H9 (cell line): ENCODE data around the gene LITAF. TPM values are rescaled to one million over a fixed set of nuclear protein-coding genes. Genes with fewer than 3 reads are reported as not detected.

Source experiments
- DNase-seq: peaks from one replicate; pipeline ENCODE4 v3.0.0-alpha.2; 2017
- H2AFZ ChIP-seq: one replicate; pipeline ENCODE4 v1.6.1; 2013; ENCODE audit warnings: mild to moderate bottlenecking, low read length, control low read depth, moderate library complexity
- H2AK5ac ChIP-seq: 2 replicates; pipeline ENCODE4 v1.6.1; 2013; ENCODE audit warnings: low read length, control low read depth, mixed read lengths; ENCODE audit not compliant: insufficient read length
- H2BK120ac ChIP-seq: one replicate; pipeline ENCODE4 v1.6.1; 2013; ENCODE audit warnings: low read depth, mild to moderate bottlenecking, low read length, control low read depth, inconsistent platforms; ENCODE audit not compliant: poor library complexity, severe bottlenecking
- H2BK12ac ChIP-seq: 2 replicates; pipeline ENCODE4 v1.6.1; 2013; ENCODE audit warnings: low read length, control low read depth, mixed read lengths, low read depth; ENCODE audit not compliant: insufficient read length
- H2BK15ac ChIP-seq: 2 replicates; pipeline ENCODE4 v1.6.1; 2013; ENCODE audit warnings: low read depth, low read length, control low read depth
- H2BK20ac ChIP-seq: one replicate; pipeline ENCODE4 v1.6.1; 2013; ENCODE audit warnings: low read depth, mild to moderate bottlenecking, low read length, control low read depth, inconsistent platforms; ENCODE audit not compliant: poor library complexity, severe bottlenecking
- H2BK5ac ChIP-seq: 2 replicates; pipeline ENCODE4 v1.6.1; 2013; ENCODE audit warnings: low read length, control low read depth, mixed read lengths; ENCODE audit not compliant: insufficient read length
- H3K14ac ChIP-seq: 2 replicates; pipeline ENCODE4 v1.6.1; 2013; ENCODE audit warnings: low read length, control low read depth; ENCODE audit not compliant: insufficient read depth
- H3K18ac ChIP-seq: 2 replicates; pipeline ENCODE4 v1.6.1; 2013; ENCODE audit warnings: low read depth, mild to moderate bottlenecking, mixed read lengths, low read length, control low read depth; ENCODE audit not compliant: insufficient read length
- H3K23ac ChIP-seq: 2 replicates; pipeline ENCODE4 v1.6.1; 2013; ENCODE audit warnings: low read length, control low read depth, mixed read lengths, low read depth; ENCODE audit not compliant: insufficient read length
- H3K23me2 ChIP-seq: 2 replicates; pipeline ENCODE4 v1.6.1; 2013; ENCODE audit warnings: low read depth, mild to moderate bottlenecking, mixed read lengths, low read length, control low read depth; ENCODE audit not compliant: insufficient read length, poor library complexity, severe bottlenecking
- H3K27ac ChIP-seq: 2 replicates; pipeline ENCODE4 v1.5.1; 2013; ENCODE audit warnings: low read length, control low read depth, mixed read lengths, low read depth; ENCODE audit not compliant: insufficient read length
- H3K27me3 ChIP-seq: 2 replicates; pipeline ENCODE4 v1.6.1; 2013; ENCODE audit warnings: low read length, control low read depth, inconsistent platforms; ENCODE audit not compliant: insufficient read depth
- H3K4ac ChIP-seq: 2 replicates; pipeline ENCODE4 v1.6.1; 2013; ENCODE audit warnings: low read depth, mild to moderate bottlenecking, control low read depth, inconsistent platforms, low read length, moderate library complexity
- H3K4me1 ChIP-seq: 2 replicates; pipeline ENCODE4 v1.6.1; 2013; ENCODE audit warnings: low read length, control low read depth, inconsistent platforms; ENCODE audit not compliant: insufficient read depth
- H3K4me2 ChIP-seq: 2 replicates; pipeline ENCODE4 v1.6.1; 2013; ENCODE audit warnings: low read length, control low read depth, mixed read lengths; ENCODE audit not compliant: insufficient read length, insufficient read depth
- H3K56ac ChIP-seq: 2 replicates; pipeline ENCODE4 v1.6.1; 2013; ENCODE audit warnings: low read depth, mild to moderate bottlenecking, mixed read lengths, low read length, control low read depth; ENCODE audit not compliant: insufficient read length
- H3K79me1 ChIP-seq: 2 replicates; pipeline ENCODE4 v1.6.1; 2013; ENCODE audit warnings: low read depth, mild to moderate bottlenecking, moderate library complexity, low read length, control low read depth, inconsistent platforms; ENCODE audit not compliant: insufficient read depth, poor library complexity, severe bottlenecking
- H3K79me2 ChIP-seq: 2 replicates; pipeline ENCODE4 v1.6.1; 2013; ENCODE audit warnings: low read length, control low read depth, inconsistent platforms; ENCODE audit not compliant: insufficient read depth
- H3K9ac ChIP-seq: 2 replicates; pipeline ENCODE4 v1.6.1; 2013; ENCODE audit warnings: low read length, control low read depth, mixed read lengths; ENCODE audit not compliant: insufficient read length; ENCODE audit errors: extremely low read depth
- H3K9me3 ChIP-seq: one replicate; pipeline ENCODE4 v1.6.1; 2013; ENCODE audit warnings: low read depth, low read length, inconsistent platforms; ENCODE audit not compliant: control insufficient read depth
- H3T11ph ChIP-seq: one replicate; pipeline ENCODE4 v1.6.1; 2013; ENCODE audit warnings: mild to moderate bottlenecking, low read length, control low read depth, inconsistent platforms
- H4K20me1 ChIP-seq: one replicate; pipeline ENCODE4 v1.6.1; 2013; ENCODE audit not compliant: control insufficient read depth, insufficient read length, insufficient read depth
- H4K5ac ChIP-seq: 2 replicates; pipeline ENCODE4 v1.6.1; 2013; ENCODE audit warnings: low read depth, mild to moderate bottlenecking, mixed read lengths, low read length, control low read depth; ENCODE audit not compliant: insufficient read length
- H4K8ac ChIP-seq: replicated peaks from 2 replicates; pipeline ENCODE4 v1.6.1; 2013; ENCODE audit warnings: low read length, control low read depth, mixed read lengths, low read depth; ENCODE audit not compliant: insufficient read length
- H4K91ac ChIP-seq: 2 replicates; pipeline ENCODE4 v1.6.1; 2013; ENCODE audit warnings: low read depth, mild to moderate bottlenecking, moderate library complexity, mixed read lengths, low read length, control low read depth; ENCODE audit not compliant: insufficient read length
- H3K27ac Mint-ChIP-seq, 3 experiments: 2 replicates in 2 of 3; 3 replicates in 1 of 3; pipeline ENCODE4 v1.8.0; 2020 to 2021; ENCODE audit warnings: mixed read lengths in 3 of 3, mild to moderate bottlenecking in 1 of 3, moderate library complexity in 1 of 3
- H3K27me3 Mint-ChIP-seq: 2 replicates; pipeline ENCODE4 v1.8.0; 2021; ENCODE audit warnings: low read depth, mild to moderate bottlenecking, moderate library complexity, mixed read lengths
- H3K36me3 Mint-ChIP-seq, 3 experiments: 2 replicates in 2 of 3; 3 replicates in 1 of 3; pipeline ENCODE4 v1.8.0; 2020 to 2021; ENCODE audit warnings: low read depth in 3 of 3, mixed read lengths in 3 of 3; ENCODE audit not compliant: insufficient read depth in 1 of 3
- H3K4me1 Mint-ChIP-seq, 2 experiments: 2 replicates each; pipeline ENCODE4 v1.8.0; 2020; ENCODE audit warnings: mixed read lengths in 2 of 2
- H3K4me3 Mint-ChIP-seq, 2 experiments: 2 replicates in 1 of 2; 3 replicates in 1 of 2; pipeline ENCODE4 v1.8.0; 2020 to 2021; ENCODE audit warnings: mild to moderate bottlenecking in 2 of 2, mixed read lengths in 2 of 2, moderate library complexity in 1 of 2
- H3K9me3 Mint-ChIP-seq, 2 experiments: 2 replicates in 1 of 2; 3 replicates in 1 of 2; pipeline ENCODE4 v1.8.0; 2020; ENCODE audit warnings: mild to moderate bottlenecking in 2 of 2, mixed read lengths in 2 of 2, moderate library complexity in 1 of 2
- CTCF ChIP-seq: fragments of 200-600 bp; sonication (generic); conservative IDR thresholded peaks from 3 replicates; pipeline ENCODE4 v1.8.0; 2021; ENCODE audit warnings: antibody characterized with exemption, mild to moderate bottlenecking
- WGBS: extraction: QIAGEN DNeasy Blood & Tissue Kit; methylation state at CpG from one replicate; pipeline ENCODE4 v1.1.7; 2013; ENCODE audit warnings: missing lambda C conversion rate, low lambda C conversion rate, mixed read lengths; ENCODE audit not compliant: insufficient read length; ENCODE audit errors: extremely low coverage; 5-methylcytosine and 5-hydroxymethylcytosine counted together
- total RNA-seq: library from RNA; stranded (reverse); gene quantifications from 2 replicates; pipeline ENCODE4 v1.2.1, GENCODE V29; 2021

The LITAF gene
- total RNA-seq, 1 experiment from 2014 or later: 249 TPM

- no peak overlapping the region for H4K5ac ChIP-seq
- H2AK5ac ChIP-seq: no peak overlapping the region
- H3K14ac ChIP-seq: no peak overlapping the region
- H3K4me3 Mint-ChIP-seq: no peak overlapping the region
- H3K4me1 ChIP-seq: no peaks in the 10 kb centered on the region
- H3K23ac ChIP-seq: no peak overlapping the region
- H3K9ac ChIP-seq: no peak overlapping the region
- peaks cover 3% of the 10 kb centered on the region; the same call in 1 of the 2 replicates for H3K79me2 ChIP-seq
- no peaks in the 10 kb centered on the region for H3K79me1 ChIP-seq
- no peak overlapping the region for H4K8ac ChIP-seq
- H3K4me1 Mint-ChIP-seq: peaks cover 36 to 50% of the 10 kb centered on the region in 2 experiments
- DNase-seq: no peak
- no peak overlapping the region for H2BK5ac ChIP-seq
- no peaks in the 10 kb centered on the region for H3K23me2 ChIP-seq
- H2BK15ac ChIP-seq: no peak overlapping the region
- H3K9me3 Mint-ChIP-seq: peaks cover 0 to 3% of the 10 kb centered on the region in 2 experiments; a peak in 1 of 5 replicates
- no peaks in the 10 kb centered on the region for H3K9me3 ChIP-seq
- no peak overlapping the region for H3K27ac ChIP-seq
- no peak overlapping the region for H3T11ph ChIP-seq
- peaks cover 0 to 51% (median 38%) of the 10 kb centered on the region in 3 experiments; a peak in 5 of 7 replicates for H3K36me3 Mint-ChIP-seq
- H3K27me3 ChIP-seq: no peaks in the 10 kb centered on the region
- H2BK20ac ChIP-seq: no peak overlapping the region
- no CpG with 5 or more reads among the region's 6 CpGs for WGBS
- no peak overlapping the region for H3K18ac ChIP-seq
- no peaks in the 10 kb centered on the region for H4K20me1 ChIP-seq
- H2AFZ ChIP-seq: no peak overlapping the region
- H3K4ac ChIP-seq: no peak overlapping the region
- H3K56ac ChIP-seq: no peak overlapping the region
- H3K4me2 ChIP-seq: no peak overlapping the region
- no peak overlapping the region for H2BK12ac ChIP-seq
- H4K91ac ChIP-seq: no peak overlapping the region
- H3K27ac Mint-ChIP-seq: peak overlapping the region in 1 of 3 experiments; percentile 73; a peak in 2 of 7 replicates
- H2BK120ac ChIP-seq: no peak overlapping the region
- TF ChIP-seq CTCF: no peak
- H3K27me3 Mint-ChIP-seq: no peaks in the 10 kb centered on the region
These were observed 16.5 kb downstream of the LITAF start for GRCh38 chr16:11570258-11570657.
